IPS-15b (cell line): ENCODE data around the gene OR51D1.

ENCODE experiments used
- H3K27me3 ChIP-seq: one replicate; pipeline ENCODE4 v1.6.1; 2013; ENCODE audit warnings: low read length; ENCODE audit not compliant: control insufficient read depth, insufficient read depth
- H3K36me3 ChIP-seq: one replicate; pipeline ENCODE4 v1.6.1; 2013; ENCODE audit warnings: low read length; ENCODE audit not compliant: control insufficient read depth, insufficient read depth
- H3K4me1 ChIP-seq: one replicate; pipeline ENCODE4 v1.6.1; 2013; ENCODE audit warnings: mild to moderate bottlenecking, low read length; ENCODE audit not compliant: control insufficient read depth, insufficient read depth
- H3K4me3 ChIP-seq: one replicate; pipeline ENCODE4 v1.5.1; 2013; ENCODE audit warnings: low read depth, low read length
- H3K9ac ChIP-seq: one replicate; pipeline ENCODE4 v1.6.1; 2013; ENCODE audit warnings: low read depth, mild to moderate bottlenecking, low read length
- H3K9me3 ChIP-seq: one replicate; pipeline ENCODE4 v1.6.1; 2013; ENCODE audit warnings: mild to moderate bottlenecking, low read length; ENCODE audit not compliant: control insufficient read depth, insufficient read depth

Gene OR51D1

DNA sequence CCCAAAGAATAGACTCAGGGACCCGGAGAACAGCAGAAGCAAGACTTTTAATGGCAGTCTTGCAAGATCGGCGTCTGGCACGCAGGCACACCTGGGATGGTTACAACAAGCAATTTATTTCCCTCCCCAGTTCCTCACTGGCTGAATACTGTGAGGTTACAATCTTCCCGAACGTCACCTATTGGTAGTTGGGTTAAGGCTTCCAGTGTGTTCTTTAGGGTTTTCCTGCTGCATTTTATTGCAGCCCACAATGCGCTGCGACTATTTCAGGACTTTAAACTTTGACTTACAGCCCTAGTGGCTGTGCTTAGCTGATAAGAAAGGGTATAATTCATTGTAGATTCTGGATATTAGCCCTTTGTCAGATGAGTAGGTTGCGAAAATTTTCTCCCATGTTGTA lies 17.8 kb upstream of the OR51D1 start:
- Histone ChIP-seq H3K36me3 (no peaks in the 10 kb centered on the region), H3K27me3 (no peaks in the 10 kb centered on the region), H3K9me3 (no peaks in the 10 kb centered on the region), H3K4me1 (no peaks in the 10 kb centered on the region), H3K4me3 (no peak overlapping the region), H3K9ac (no peak overlapping the region)

DNA sequence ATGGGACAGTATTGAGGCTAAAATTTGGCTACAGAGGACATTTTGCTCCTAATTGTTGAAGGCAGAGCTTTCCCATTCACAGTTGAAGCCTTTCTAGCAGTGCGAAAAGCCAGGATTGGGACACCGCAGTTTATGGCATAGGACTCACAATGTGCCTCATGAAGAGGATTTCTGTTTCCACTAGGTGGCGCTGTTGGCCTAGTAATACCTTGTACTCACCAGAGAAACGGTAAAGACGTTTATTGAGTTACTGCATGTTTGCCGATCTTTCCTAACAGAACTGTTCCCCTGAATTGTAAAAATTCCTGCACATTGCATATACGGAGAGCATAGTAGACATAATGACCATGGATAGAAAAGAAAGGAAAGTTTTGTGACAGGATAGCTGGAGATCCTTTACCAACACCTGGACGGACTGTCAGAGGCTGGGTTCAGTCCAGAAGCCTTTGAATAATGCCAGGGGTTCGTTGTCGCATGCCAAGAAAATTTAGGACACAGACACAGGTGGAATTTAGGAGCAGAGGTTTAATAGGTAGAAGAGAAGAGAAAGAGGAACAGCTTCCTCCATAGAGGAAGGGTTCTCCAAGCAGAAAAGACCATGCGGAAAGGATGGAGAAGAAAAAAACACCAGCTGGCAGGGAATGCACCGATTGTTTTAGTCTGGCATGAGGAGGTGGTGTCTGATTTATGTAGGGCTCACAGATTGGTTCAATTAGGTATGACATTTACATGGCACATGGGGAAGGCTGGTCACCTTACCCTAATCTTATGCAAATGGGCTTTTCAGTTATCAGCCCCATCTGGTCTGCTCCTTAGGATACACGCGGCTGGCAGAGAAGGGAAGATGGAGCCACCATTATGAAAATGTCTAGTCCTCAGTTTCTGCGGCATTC lies 10.8 kb upstream of the OR51D1 start:
- Histone ChIP-seq H3K9me3 (no peaks in the 10 kb centered on the region), H3K4me1 (peaks cover 13% of the 10 kb centered on the region), H3K9ac (no peak overlapping the region), H3K4me3 (no peak overlapping the region), H3K27me3 (no peaks in the 10 kb centered on the region), H3K36me3 (no peaks in the 10 kb centered on the region)

DNA sequence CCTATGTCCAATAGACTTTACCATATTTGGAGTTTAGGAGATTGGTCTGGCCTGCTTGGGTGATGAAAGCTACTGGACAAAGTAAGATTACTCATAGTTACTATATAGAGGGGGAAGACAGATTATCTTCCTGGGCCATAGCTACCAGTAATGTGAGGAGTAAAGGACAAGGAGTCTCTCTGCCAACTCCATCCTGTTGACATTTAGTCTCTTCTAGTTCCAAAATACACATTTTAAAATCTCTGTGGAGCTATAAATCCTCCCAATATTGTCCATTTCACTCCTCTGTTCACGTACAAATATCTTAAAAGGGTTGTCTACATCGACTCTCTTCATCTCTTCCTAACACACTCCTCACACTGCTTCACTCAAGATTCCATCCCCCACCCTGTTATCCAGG lies 1.1 kb upstream of the OR51D1 start:
- H3K9me3 ChIP-seq, result no peaks in the 10 kb centered on the region
- H3K4me3 ChIP-seq, result no peak overlapping the region
- no peak overlapping the region for H3K9ac ChIP-seq
- H3K36me3 ChIP-seq, result no peaks in the 10 kb centered on the region
- H3K27me3 ChIP-seq, result peaks cover 13% of the 10 kb centered on the region
- no peaks in the 10 kb centered on the region for H3K4me1 ChIP-seq

DNA sequence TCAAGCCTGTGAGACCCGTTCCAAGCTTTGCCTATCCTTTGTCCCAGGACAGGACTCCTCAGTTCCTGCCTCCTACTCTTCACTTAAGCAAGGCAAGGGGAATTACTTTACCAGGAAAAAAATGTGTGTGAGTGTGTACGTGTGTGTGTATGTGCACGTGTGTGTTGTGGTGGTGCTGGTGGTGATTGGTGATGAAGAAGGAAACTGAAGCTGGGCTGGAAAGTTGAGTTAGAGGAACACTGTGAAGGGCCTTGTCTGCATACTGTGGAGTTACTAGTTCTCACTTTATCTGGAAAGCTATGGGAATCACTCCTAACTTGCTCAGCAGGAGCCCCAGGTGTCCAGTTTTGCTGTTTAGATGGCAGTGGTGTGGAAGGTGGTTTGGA lies 378 bp downstream of the OR51D1 start:
- no peak overlapping the region for H3K4me3 ChIP-seq
- H3K9ac ChIP-seq, result no peak overlapping the region
- no peaks in the 10 kb centered on the region for H3K9me3 ChIP-seq
- H3K27me3 ChIP-seq, result peaks cover 13% of the 10 kb centered on the region
- H3K36me3 ChIP-seq, result no peaks in the 10 kb centered on the region
- H3K4me1 ChIP-seq, result no peaks in the 10 kb centered on the region

DNA sequence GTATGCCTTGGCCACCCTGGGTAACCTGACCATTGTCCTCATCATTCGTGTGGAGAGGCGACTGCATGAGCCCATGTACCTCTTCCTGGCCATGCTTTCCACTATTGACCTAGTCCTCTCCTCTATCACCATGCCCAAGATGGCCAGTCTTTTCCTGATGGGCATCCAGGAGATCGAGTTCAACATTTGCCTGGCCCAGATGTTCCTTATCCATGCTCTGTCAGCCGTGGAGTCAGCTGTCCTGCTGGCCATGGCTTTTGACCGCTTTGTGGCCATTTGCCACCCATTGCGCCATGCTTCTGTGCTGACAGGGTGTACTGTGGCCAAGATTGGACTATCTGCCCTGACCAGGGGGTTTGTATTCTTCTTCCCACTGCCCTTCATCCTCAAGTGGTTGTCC lies 2.7 kb downstream of the OR51D1 start:
- H3K4me1 ChIP-seq, result no peaks in the 10 kb centered on the region
- H3K9me3 ChIP-seq, result no peaks in the 10 kb centered on the region
- no peak overlapping the region for H3K9ac ChIP-seq
- H3K27me3 ChIP-seq, result peaks cover 13% of the 10 kb centered on the region
- no peaks in the 10 kb centered on the region for H3K36me3 ChIP-seq
- H3K4me3 ChIP-seq, result no peak overlapping the region

DNA sequence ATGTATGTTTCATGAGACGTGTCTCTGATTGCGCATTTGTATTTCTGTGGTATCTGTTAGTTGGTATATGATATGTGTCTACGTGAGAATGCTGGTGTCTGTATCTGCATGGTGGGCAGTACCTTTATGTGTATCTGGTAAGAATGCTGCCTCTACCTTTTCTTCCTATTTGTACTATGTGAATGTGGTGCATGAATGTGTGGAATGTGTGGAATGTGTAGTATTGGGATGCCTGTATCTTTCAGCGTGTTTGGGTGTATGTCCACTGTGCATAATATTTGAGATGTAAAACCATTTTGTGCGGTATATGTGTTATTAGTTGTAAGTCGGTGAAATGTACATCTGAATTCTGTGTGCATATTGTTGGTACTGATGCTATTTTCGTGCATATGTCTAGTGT lies 4.2 kb downstream of the OR51D1 start:
- peaks cover 13% of the 10 kb centered on the region for H3K27me3 ChIP-seq
- H3K4me3 ChIP-seq, result no peak overlapping the region
- H3K9ac ChIP-seq, result no peak overlapping the region
- no peaks in the 10 kb centered on the region for H3K9me3 ChIP-seq
- no peaks in the 10 kb centered on the region for H3K36me3 ChIP-seq
- no peaks in the 10 kb centered on the region for H3K4me1 ChIP-seq

DNA sequence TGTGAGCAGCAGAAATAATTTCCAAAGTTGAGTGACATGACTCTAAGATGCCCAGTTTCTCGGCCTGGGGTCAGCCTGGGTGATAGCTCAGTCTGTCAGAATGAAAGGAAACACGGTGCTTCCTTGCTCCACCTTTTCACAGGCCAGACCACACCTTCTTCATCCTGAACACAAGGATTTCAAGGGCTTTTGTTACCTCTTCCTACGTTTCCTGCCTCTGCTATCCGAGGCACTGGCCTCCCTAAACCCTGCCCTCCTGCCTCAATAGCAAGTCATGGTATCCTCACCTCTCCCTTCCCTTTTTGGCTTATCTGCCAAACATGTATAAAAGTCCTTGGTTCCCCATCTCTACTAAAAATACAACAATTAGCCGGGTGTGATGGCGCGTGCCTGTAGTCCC lies 4.8 kb downstream of the OR51D1 start:
- Histone ChIP-seq H3K4me1 (no peaks in the 10 kb centered on the region), H3K4me3 (no peak overlapping the region), H3K9me3 (no peaks in the 10 kb centered on the region), H3K9ac (no peak overlapping the region), H3K36me3 (no peaks in the 10 kb centered on the region), H3K27me3 (peaks cover 13% of the 10 kb centered on the region)

DNA sequence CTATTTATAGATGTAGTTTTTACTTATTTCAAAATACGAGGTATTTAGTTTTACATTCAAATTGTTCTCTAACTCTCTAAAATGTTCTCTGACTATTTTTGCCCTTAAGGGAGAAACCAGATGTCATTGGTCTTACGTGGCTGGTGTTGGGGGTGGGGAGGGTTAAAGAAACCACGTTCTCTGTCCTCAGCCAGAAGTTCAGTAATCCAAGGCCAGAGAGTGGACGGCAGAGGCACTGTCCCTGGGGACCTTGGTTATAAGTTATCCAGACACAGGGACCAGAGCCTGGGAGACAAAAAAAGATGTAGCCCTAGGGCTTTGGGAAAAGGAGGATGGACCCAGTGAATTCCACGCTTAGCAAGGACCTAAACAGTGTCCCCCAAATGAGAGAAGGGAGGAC lies 5.8 kb downstream of the OR51D1 start:
- no peaks in the 10 kb centered on the region for H3K36me3 ChIP-seq
- H3K4me1 ChIP-seq, result no peaks in the 10 kb centered on the region
- peaks cover 4% of the 10 kb centered on the region for H3K27me3 ChIP-seq
- no peak overlapping the region for H3K9ac ChIP-seq
- H3K4me3 ChIP-seq, result no peak overlapping the region
- H3K9me3 ChIP-seq, result no peaks in the 10 kb centered on the region

DNA sequence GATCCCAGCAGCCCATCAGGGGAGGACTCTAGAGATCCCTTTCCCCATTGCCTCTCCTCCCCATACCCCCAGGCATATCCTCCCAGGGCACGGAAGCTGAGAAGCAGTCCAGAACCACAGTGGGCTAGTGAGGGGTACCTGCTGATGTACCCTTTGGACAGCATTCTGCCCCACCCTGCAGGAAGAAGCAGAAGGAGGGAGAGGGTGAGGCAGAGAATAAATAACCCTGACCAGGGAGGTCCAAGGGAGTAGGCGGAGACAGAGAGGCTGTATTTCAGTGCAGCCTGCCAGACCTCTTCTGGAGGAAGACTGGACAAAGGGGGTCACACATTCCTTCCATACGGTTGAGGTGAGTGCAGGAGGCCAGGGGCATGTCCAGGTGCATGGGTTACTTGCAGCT lies 6.4 kb downstream of the OR51D1 start, which contains the start of gene OR51E1:
Gene OR51E1, plus strand, starts transcription at position 301 of the 400 bp plus-strand sequence. CDS start 8,545 bp downstream, outside the sequence.
- H3K36me3 ChIP-seq, result no peaks in the 10 kb centered on the region
- H3K4me1 ChIP-seq, result no peaks in the 10 kb centered on the region
- no peaks in the 10 kb centered on the region for H3K9me3 ChIP-seq
- H3K4me3 ChIP-seq, result no peak within 1 kb of the TSS
- H3K9ac ChIP-seq, result no peak within 1 kb of the TSS
- H3K27me3 ChIP-seq, result no peaks in the 10 kb centered on the region

DNA sequence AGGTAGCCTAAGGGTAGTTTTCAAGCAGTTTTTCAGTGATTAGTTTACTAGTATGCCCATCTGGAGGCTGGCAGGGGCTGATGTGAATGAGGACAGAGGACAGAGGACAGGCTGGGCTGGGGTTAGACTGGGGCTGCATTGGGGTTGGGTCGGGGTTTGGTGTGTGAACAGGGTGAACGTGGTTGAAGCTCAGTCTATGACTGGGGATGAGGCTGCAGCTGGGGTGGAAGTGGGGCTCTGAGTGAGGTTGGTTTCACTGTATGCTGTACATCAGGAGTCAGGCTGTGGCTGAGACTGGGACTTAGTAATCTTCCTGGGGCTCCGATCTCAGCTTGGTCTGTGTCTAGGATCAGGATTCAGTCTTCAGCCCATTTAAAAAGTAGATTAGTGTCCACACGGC lies 7.0 kb downstream of the OR51D1 start:
- H3K9me3 ChIP-seq, result no peaks in the 10 kb centered on the region
- H3K4me1 ChIP-seq, result no peaks in the 10 kb centered on the region
- no peaks in the 10 kb centered on the region for H3K36me3 ChIP-seq
- H3K4me3 ChIP-seq, result no peak overlapping the region
- H3K9ac ChIP-seq, result no peak overlapping the region
- no peaks in the 10 kb centered on the region for H3K27me3 ChIP-seq

DNA sequence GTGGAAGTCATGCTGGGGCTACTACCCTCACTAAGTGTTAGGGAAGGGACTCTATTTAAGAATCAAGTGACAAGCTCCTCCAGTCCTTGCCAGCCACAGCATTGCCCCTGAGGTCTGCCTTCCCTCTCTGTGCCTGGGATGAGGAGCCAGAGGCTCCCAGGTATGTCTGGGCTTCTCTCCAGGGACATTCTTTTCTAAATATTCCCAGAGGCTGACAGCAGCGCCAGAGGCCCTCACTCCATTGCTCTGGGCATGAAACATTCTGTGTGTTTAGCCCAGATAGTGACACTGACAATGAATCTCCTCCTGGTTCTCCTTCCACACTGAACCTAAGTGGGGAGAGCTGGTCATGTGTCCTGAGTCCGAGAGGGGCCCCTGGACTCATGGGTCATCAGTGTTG lies 8.7 kb downstream of the OR51D1 start:
- H3K36me3 ChIP-seq, result no peaks in the 10 kb centered on the region
- no peak overlapping the region for H3K9ac ChIP-seq
- no peak overlapping the region for H3K4me3 ChIP-seq
- no peaks in the 10 kb centered on the region for H3K27me3 ChIP-seq
- no peaks in the 10 kb centered on the region for H3K9me3 ChIP-seq
- H3K4me1 ChIP-seq, result no peaks in the 10 kb centered on the region

DNA sequence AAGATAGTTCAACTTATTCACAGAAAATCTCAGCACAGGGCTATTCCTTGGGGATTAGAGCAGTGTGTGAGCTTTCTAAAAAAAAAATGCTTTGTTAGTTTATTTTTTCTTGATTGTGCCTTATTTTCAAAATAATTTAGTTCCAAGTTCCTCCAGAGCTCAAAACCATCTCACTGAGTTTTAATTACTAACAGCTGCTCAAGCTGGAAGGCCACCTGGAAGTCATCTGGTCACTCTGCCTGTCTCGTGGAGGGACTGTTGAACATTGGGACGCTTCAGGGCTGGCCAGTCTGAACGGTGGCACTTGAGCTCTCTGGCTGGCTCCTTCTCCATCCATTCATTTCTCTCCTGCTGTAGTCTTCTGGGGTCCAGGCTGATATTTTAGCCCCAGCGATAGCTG lies 10.5 kb downstream of the OR51D1 start:
- H3K4me3 ChIP-seq, result no peak overlapping the region
- H3K36me3 ChIP-seq, result no peaks in the 10 kb centered on the region
- H3K27me3 ChIP-seq, result no peaks in the 10 kb centered on the region
- no peaks in the 10 kb centered on the region for H3K4me1 ChIP-seq
- no peak overlapping the region for H3K9ac ChIP-seq
- no peaks in the 10 kb centered on the region for H3K9me3 ChIP-seq
